Activated CD4-positive, alpha-beta memory T cell treated with anti-CD3 and anti-CD28 coated beads, Interleukin-2, amount 10 ng/mL, durations not matched to agents 7 days and 5 days (primary cell): ENCODE measurements around the gene ZFYVE21. TPM values are rescaled to one million over a fixed set of nuclear protein-coding genes. Genes with fewer than 3 reads are reported as not detected.

ENCODE experiments used
- CTCF ChIA-PET: fragments of 350-600 bp; sonication (Branson Sonifier 250); formaldehyde crosslinking; loops from one replicate; lab custom pipeline; 2021; ENCODE audit warnings: antibody characterized with exemption, inconsistent platforms; lab: Charles Lee
- POLR2A ChIA-PET: fragments of 350-600 bp; sonication (Branson Sonifier 250); formaldehyde crosslinking; loops from one replicate; lab custom pipeline; 2021; ENCODE audit warnings: antibody characterized with exemption; lab: Charles Lee
- DNase-seq: peaks from one replicate; pipeline ENCODE4 v3.0.0-alpha.2; 2020
- H3K27ac Mint-ChIP-seq: one replicate; pipeline ENCODE4 v1.8.0; 2021; ENCODE audit warnings: mild to moderate bottlenecking, mixed read lengths
- H3K27me3 Mint-ChIP-seq: one replicate; pipeline ENCODE4 v1.8.0; 2021; ENCODE audit warnings: mixed read lengths
- H3K36me3 Mint-ChIP-seq: one replicate; pipeline ENCODE4 v1.8.0; 2021; ENCODE audit warnings: low read depth, mixed read lengths
- H3K4me1 Mint-ChIP-seq: one replicate; pipeline ENCODE4 v1.8.0; 2021; ENCODE audit warnings: mixed read lengths
- H3K4me3 Mint-ChIP-seq: one replicate; pipeline ENCODE4 v1.8.0; 2021; ENCODE audit warnings: mild to moderate bottlenecking, mixed read lengths
- H3K9me3 Mint-ChIP-seq: one replicate; pipeline ENCODE4 v1.8.0; 2021; ENCODE audit warnings: mixed read lengths
- total RNA-seq, 2 experiments: library from RNA; stranded (reverse); gene quantifications; one replicate each; pipeline ENCODE4 v1.2.3, GENCODE V29; 2021

ZFYVE21 gene
- total RNA-seq, 2 experiments from 2014 or later: 17.4 to 17.8 TPM

- no peak for DNase-seq
- no peaks in the 10 kb centered on the region for H3K4me1 Mint-ChIP-seq
- ChIA-PET POLR2A (no interaction called here), CTCF (no interaction called here)
- H3K27ac Mint-ChIP-seq: no peak overlapping the region
- no peaks in the 10 kb centered on the region for H3K27me3 Mint-ChIP-seq
- H3K4me3 Mint-ChIP-seq: no peak overlapping the region
- H3K36me3 Mint-ChIP-seq: peaks cover 5% of the 10 kb centered on the region
- no peaks in the 10 kb centered on the region for H3K9me3 Mint-ChIP-seq
These were observed 18.0 kb downstream of the ZFYVE21 start for GRCh38 chr14:103733651-103734050.

DNA sequence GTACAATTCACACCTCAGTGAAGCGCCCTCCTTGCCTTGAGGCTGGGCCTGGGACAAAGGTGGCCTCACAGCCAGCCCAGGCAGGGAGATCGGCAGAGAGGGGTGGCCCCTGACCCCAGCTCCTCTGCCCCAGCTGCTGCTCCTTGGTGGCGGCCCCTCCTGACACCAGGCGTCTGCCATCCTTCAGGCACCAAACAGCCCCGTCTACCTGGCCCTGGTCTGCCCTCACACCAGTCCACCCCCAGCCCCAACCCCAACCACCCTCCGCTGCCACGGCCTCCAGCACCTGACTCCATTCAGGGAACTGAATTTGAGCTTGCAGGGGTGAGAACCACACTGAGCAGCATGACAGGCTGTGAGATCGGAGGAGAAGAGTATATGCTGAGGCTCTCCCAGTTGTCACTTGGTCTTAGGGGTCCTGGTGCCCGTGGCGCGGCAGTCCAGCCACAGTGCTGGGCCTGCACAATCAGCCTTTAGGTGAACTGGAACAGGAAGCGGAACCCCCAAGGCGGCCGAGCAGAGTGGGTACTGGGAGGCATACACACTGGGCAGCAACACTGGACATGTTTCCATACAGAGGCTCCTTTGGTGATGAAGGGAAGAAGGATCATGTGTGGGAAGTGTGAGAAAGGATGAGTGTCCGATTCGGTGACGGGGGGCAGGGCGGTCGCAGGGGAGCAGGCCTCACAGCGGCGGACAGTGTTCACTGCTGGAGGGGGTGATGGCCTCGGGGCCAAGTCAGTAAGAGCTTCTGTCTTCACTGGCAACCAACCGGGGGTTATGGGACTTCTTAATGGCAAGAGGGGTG, 18.7 kb downstream of the ZFYVE21 start:
- DNase-seq: no peak
- H3K9me3 Mint-ChIP-seq: no peaks in the 10 kb centered on the region
- no peak overlapping the region for H3K27ac Mint-ChIP-seq
- ChIA-PET POLR2A (no interaction called here), CTCF (no interaction called here)
- H3K36me3 Mint-ChIP-seq: peaks cover 5% of the 10 kb centered on the region
- H3K27me3 Mint-ChIP-seq: no peaks in the 10 kb centered on the region
- H3K4me1 Mint-ChIP-seq: no peaks in the 10 kb centered on the region
- no peak overlapping the region for H3K4me3 Mint-ChIP-seq

- H3K27me3 Mint-ChIP-seq: no peaks in the 10 kb centered on the region
- DNase-seq: no peak
- CTCF ChIA-PET: no interaction called here
- no peaks in the 10 kb centered on the region for H3K9me3 Mint-ChIP-seq
- H3K4me1 Mint-ChIP-seq: no peaks in the 10 kb centered on the region
- no peak overlapping the region for H3K27ac Mint-ChIP-seq
- H3K4me3 Mint-ChIP-seq: no peak overlapping the region
- peaks cover 3% of the 10 kb centered on the region for H3K36me3 Mint-ChIP-seq
- POLR2A ChIA-PET: interaction anchor here (1.4 kb wide), 1 partner anchor 10 kb away, joined by 3 read pairs; no protein-coding TSS in a partner anchor
These were observed 19.4 kb downstream of the ZFYVE21 start for GRCh38 chr14:103735022-103735421.

GRCh38 chr14:103735439-103735814, 19.8 kb downstream of the ZFYVE21 start:
- no peak for DNase-seq
- POLR2A ChIA-PET: interaction anchor here (1.4 kb wide), 1 partner anchor 10 kb away, joined by 3 read pairs; no protein-coding TSS in a partner anchor

GRCh38 chr14:103735815-103736545, 20.4 kb downstream of the ZFYVE21 start:
- H3K36me3 Mint-ChIP-seq: peaks cover 3% of the 10 kb centered on the region
- no peaks in the 10 kb centered on the region for H3K4me1 Mint-ChIP-seq
- H3K9me3 Mint-ChIP-seq: no peaks in the 10 kb centered on the region
- no peak overlapping the region for H3K27ac Mint-ChIP-seq
- no peak overlapping the region for H3K4me3 Mint-ChIP-seq
- H3K27me3 Mint-ChIP-seq: no peaks in the 10 kb centered on the region
- ChIA-PET POLR2A (interaction anchor here (1.4 kb wide), 1 partner anchor 11 kb away, joined by 3 read pairs; no protein-coding TSS in a partner anchor), CTCF (no interaction called here)
- DNase-seq: no peak

More at GRCh38 chr14:103735439-103735814, 19.8 kb downstream of the ZFYVE21 start:
- Mint-ChIP-seq H3K36me3 (peaks cover 3% of the 10 kb centered on the region), H3K4me3 (no peak overlapping the region), H3K4me1 (no peaks in the 10 kb centered on the region), H3K27ac (no peak overlapping the region), H3K27me3 (no peaks in the 10 kb centered on the region), H3K9me3 (no peaks in the 10 kb centered on the region)
- CTCF ChIA-PET: no interaction called here

DNA sequence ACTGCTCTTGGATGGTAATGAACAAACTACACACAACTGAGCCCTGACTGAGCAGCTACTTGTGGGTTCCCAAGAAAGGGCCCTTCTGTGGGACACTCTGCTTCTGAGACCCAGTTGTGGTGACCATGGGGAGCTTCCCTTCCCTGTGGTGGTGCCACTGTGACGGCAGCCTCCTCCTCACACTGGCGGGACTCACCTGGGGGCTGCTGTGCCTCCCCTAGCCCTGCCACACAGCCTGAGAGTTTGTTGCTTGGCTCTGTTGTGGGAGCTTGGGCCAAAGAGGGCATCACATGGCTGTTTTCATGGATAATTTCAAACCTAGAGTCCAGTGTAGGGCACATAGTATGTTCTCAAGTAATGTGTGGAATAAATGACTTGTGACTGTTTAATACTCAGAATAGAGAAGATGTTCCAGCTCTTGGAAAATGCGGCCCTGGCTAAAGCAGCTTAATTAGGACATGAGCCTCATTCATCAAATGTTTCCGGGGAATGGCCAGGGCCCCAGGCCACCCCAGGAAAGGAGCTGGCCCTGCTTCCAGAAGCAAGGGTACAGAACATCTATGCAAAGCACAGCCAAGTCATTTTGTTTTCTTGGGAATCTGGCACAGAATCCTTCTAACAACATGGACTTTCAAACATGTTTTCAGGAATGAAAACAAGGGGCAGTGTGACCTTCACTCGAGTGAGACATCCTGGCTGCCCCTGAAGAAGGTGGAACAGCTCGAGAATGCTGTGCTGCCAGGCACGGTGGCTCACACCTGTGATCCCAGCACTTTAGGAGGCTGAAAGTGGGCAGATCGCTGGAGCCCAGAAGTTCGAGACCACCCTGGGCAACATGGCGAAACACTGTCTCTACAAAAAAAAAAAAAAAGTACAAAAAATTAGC, 21.2 kb downstream of the ZFYVE21 start:
- Mint-ChIP-seq H3K27ac (no peak overlapping the region), H3K36me3 (peaks cover 3% of the 10 kb centered on the region), H3K27me3 (no peaks in the 10 kb centered on the region), H3K9me3 (no peaks in the 10 kb centered on the region), H3K4me1 (no peaks in the 10 kb centered on the region), H3K4me3 (no peak overlapping the region)
- no peak for DNase-seq
- POLR2A ChIA-PET: interaction anchor here (1.4 kb wide), 1 partner anchor 12 kb away, joined by 3 read pairs; no protein-coding TSS in a partner anchor
- CTCF ChIA-PET: interaction anchor here (0.9 kb wide), 1 partner anchor 164 kb away, joined by 3 read pairs; no protein-coding TSS in a partner anchor

DNA sequence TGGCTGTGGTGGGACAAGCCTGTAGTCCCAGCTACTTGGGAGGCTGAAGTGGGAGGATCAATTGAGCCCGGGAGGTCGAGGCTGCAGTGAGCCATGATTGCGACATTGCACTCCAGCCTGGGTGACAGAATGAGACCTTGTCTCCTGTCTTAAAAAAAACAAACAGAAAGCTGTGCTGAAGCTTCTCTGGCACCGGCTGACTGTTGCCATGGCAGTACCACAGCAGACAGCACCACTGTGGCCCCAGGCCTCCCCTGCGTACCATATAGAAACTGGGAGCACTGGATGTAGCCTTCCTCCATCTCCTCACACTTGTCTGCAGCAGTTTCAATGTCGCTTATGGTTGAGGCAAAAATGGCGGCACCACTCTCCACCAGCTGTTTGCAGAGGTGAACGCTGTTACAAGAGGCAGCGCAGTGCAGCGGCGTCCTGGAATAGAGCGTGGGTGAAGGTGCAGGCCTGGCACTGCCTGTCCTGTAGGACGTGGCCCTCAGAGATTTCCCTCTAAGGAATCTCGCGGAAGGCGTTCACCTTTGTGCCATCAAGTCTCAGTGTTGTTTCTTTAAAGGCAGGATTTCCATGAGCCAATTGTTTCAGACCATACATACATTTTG, 21.9 kb downstream of the ZFYVE21 start:
- Mint-ChIP-seq H3K27ac (no peak overlapping the region), H3K4me3 (no peak overlapping the region), H3K4me1 (no peaks in the 10 kb centered on the region), H3K9me3 (no peaks in the 10 kb centered on the region), H3K27me3 (no peaks in the 10 kb centered on the region), H3K36me3 (peaks cover 3% of the 10 kb centered on the region)
- POLR2A ChIA-PET: no interaction called here
- CTCF ChIA-PET: interaction anchor here (0.9 kb wide), 1 partner anchor 164 kb away, joined by 3 read pairs; no protein-coding TSS in a partner anchor
- no peak for DNase-seq

DNA sequence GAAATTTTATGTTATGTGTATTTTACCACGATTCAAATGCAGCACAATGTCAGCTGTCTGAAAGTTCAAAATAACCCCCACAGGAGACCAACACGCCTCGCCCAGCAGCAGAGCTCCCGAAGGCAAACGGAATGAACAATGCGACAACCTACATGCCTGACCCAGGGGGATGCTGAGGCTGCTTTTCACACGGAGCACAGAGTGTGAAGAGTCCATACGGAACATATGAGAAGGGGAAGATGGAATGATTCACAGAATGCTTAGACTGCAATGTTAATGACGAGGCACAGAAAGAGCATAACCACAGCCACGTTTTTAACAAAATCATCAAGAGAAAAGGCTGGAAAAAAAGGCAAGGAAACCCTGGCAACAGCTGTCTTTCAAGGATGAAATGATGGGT, 22.6 kb downstream of the ZFYVE21 start:
- ChIA-PET POLR2A (no interaction called here), CTCF (no interaction called here)
- H3K9me3 Mint-ChIP-seq: no peaks in the 10 kb centered on the region
- no peak overlapping the region for H3K27ac Mint-ChIP-seq
- H3K27me3 Mint-ChIP-seq: no peaks in the 10 kb centered on the region
- no peak overlapping the region for H3K4me3 Mint-ChIP-seq
- no peaks in the 10 kb centered on the region for H3K36me3 Mint-ChIP-seq
- DNase-seq: no peak
- H3K4me1 Mint-ChIP-seq: no peaks in the 10 kb centered on the region

- CTCF ChIA-PET: no interaction called here
- POLR2A ChIA-PET: no interaction called here
- H3K9me3 Mint-ChIP-seq: no peaks in the 10 kb centered on the region
- H3K4me3 Mint-ChIP-seq: no peak overlapping the region
- no peaks in the 10 kb centered on the region for H3K27me3 Mint-ChIP-seq
- no peak for DNase-seq
- no peak overlapping the region for H3K27ac Mint-ChIP-seq
- no peaks in the 10 kb centered on the region for H3K4me1 Mint-ChIP-seq
- no peaks in the 10 kb centered on the region for H3K36me3 Mint-ChIP-seq
These were observed 23.3 kb downstream of the ZFYVE21 start for GRCh38 chr14:103738701-103739451.

- POLR2A ChIA-PET: interaction anchor here (1.0 kb wide), 1 partner anchor 52 kb away, joined by 3 read pairs; no protein-coding TSS in a partner anchor
- Mint-ChIP-seq H3K27me3 (no peaks in the 10 kb centered on the region), H3K27ac (no peak overlapping the region), H3K36me3 (no peaks in the 10 kb centered on the region), H3K4me1 (no peaks in the 10 kb centered on the region), H3K4me3 (no peak overlapping the region), H3K9me3 (no peaks in the 10 kb centered on the region)
- CTCF ChIA-PET: no interaction called here
- DNase-seq: no peak
These were observed 23.8 kb downstream of the ZFYVE21 start for GRCh38 chr14:103739466-103739792.

- DNase-seq: no peak
- Mint-ChIP-seq H3K36me3 (no peaks in the 10 kb centered on the region), H3K27ac (no peak overlapping the region), H3K4me1 (no peaks in the 10 kb centered on the region), H3K4me3 (no peak overlapping the region), H3K27me3 (no peaks in the 10 kb centered on the region), H3K9me3 (no peaks in the 10 kb centered on the region)
- POLR2A ChIA-PET: interaction anchor here (1.0 kb wide), 1 partner anchor 52 kb away, joined by 3 read pairs; no protein-coding TSS in a partner anchor
- CTCF ChIA-PET: no interaction called here
These were observed 24.3 kb downstream of the ZFYVE21 start for GRCh38 chr14:103739793-103740501.
